WERI-Rb-1 (cell line): ENCODE data around the gene DCHS2.

Experiments used
- DNase-seq: peaks from one replicate; pipeline ENCODE4 v3.0.0-alpha.2; 2020
- H3K27ac ChIP-seq: fragments of 250-450 bp; sonication (Bioruptor Pico); 2 replicates; pipeline ENCODE4 v1.5.1; 2020; ENCODE audit warnings: mild to moderate bottlenecking, moderate library complexity
- H3K27me3 ChIP-seq: fragments of 250-450 bp; sonication (Bioruptor Pico); 2 replicates; pipeline ENCODE4 v1.5.1; 2021; ENCODE audit warnings: mild to moderate bottlenecking, low read depth, moderate library complexity; ENCODE audit not compliant: insufficient read depth, severe bottlenecking
- H3K36me3 ChIP-seq: fragments of 250-450 bp; sonication (Bioruptor Pico); 2 replicates; pipeline ENCODE4 v1.5.1; 2020; ENCODE audit warnings: mild to moderate bottlenecking, moderate library complexity
- H3K4me3 ChIP-seq: 2 replicates; pipeline ENCODE4 v1.5.1; 2011; ENCODE audit warnings: low read depth, mild to moderate bottlenecking, control low read depth, low read length
- H3K9me3 ChIP-seq: fragments of 250-450 bp; sonication (Bioruptor Pico); 2 replicates; pipeline ENCODE4 v1.5.1; 2021; ENCODE audit warnings: mild to moderate bottlenecking, moderate library complexity; ENCODE audit not compliant: severe bottlenecking
- CTCF ChIP-seq: IDR thresholded peaks from 2 replicates; pipeline ENCODE4 v1.5.1; 2011; ENCODE audit warnings: low read depth, mild to moderate bottlenecking, control low read depth, inconsistent platforms, low read length

DCHS2 gene

GRCh38 chr4:154205471-154205870, 286.1 kb downstream of the DCHS2 start:
- H3K9me3 ChIP-seq = no peaks in the 10 kb centered on the region
- H3K27me3 ChIP-seq = peaks cover 3% of the 10 kb centered on the region
- H3K27ac ChIP-seq = no peak overlapping the region
- H3K4me3 ChIP-seq = no peak overlapping the region
- TF ChIP-seq CTCF = no peak
- DNase-seq = no peak
- no peaks in the 10 kb centered on the region for H3K36me3 ChIP-seq

DNA sequence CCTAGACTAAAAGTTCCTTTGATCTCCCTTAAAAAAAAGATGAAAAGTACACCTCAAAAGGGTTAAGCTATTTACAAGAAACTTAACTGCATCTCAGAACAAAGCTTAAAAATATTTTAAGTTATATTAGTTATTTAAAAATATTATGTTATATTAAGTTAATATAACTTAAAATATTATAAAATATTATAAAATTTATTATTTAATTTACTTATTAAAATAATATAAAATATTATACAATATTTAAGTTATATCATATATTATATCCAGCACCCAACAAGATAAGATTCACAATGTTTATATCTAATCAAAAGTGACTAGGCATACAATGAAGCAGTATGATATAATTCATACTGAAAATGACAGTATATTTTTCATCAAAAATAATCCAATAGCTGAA, 296.9 kb downstream of the DCHS2 start:
- no peak for DNase-seq
- Histone ChIP-seq H3K36me3 (no peaks in the 10 kb centered on the region), H3K9me3 (no peaks in the 10 kb centered on the region), H3K27ac (no peak overlapping the region), H3K27me3 (peaks cover 20% of the 10 kb centered on the region), H3K4me3 (no peak overlapping the region)
- no peak for TF ChIP-seq CTCF

GRCh38 chr4:154192585-154192984, 299.0 kb downstream of the DCHS2 start:
- no peaks in the 10 kb centered on the region for H3K36me3 ChIP-seq
- no peaks in the 10 kb centered on the region for H3K9me3 ChIP-seq
- H3K27me3 ChIP-seq = peaks cover 25% of the 10 kb centered on the region
- no peak overlapping the region for H3K27ac ChIP-seq
- DNase-seq = no peak
- no peak for TF ChIP-seq CTCF
- no peak overlapping the region for H3K4me3 ChIP-seq

DNA sequence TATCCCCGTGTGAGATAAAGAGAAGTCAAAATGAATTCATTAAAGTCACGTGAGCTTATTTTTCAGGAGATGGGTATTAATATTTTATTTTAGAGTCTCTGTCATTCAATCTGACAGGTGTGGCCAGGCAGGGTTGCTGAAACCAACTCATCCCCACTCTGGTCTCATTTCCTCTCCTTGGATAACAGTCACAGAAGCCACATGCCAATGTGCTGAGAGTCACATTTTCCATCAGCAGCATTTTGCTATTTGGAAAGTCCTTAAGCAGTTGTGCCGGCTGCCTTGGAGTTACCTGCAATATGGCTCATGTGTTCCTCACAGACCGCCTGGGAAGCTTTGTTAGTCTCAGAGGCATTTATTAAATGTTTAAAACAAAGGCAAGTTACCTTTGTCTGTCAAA, 302.3 kb downstream of the DCHS2 start:
- Histone ChIP-seq H3K9me3 (no peaks in the 10 kb centered on the region), H3K4me3 (no peak overlapping the region), H3K27ac (no peak overlapping the region), H3K27me3 (peaks cover 25% of the 10 kb centered on the region), H3K36me3 (no peaks in the 10 kb centered on the region)
- no peak for TF ChIP-seq CTCF
- DNase-seq = no peak

GRCh38 chr4:154186888-154187287, 304.7 kb downstream of the DCHS2 start:
- H3K9me3 ChIP-seq = no peaks in the 10 kb centered on the region
- TF ChIP-seq CTCF = no peak
- no peaks in the 10 kb centered on the region for H3K36me3 ChIP-seq
- no peak overlapping the region for H3K27ac ChIP-seq
- H3K4me3 ChIP-seq = no peak overlapping the region
- peaks cover 18% of the 10 kb centered on the region for H3K27me3 ChIP-seq
- no peak for DNase-seq

DNA sequence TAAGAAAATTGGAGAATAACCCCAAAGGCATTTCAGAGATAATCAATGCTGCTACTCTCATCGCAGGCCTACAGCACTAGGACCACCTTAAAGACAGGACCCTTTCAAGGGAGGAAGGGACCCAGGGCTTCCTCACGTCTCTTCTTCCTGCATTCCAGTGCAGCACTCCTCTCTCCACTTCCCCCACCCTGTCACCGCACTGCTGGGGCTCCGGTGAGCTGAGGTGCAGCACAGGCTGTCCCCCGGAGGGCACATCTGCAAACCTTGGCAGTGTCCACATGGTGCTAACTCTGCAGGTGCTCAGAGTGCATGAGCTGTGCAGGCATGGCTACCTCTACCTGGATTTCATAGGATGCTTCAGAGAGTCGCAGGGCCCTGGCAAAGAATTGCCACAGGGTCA, 305.6 kb downstream of the DCHS2 start:
- no peak for TF ChIP-seq CTCF
- H3K9me3 ChIP-seq = no peaks in the 10 kb centered on the region
- no peak overlapping the region for H3K27ac ChIP-seq
- no peaks in the 10 kb centered on the region for H3K36me3 ChIP-seq
- peaks cover 15% of the 10 kb centered on the region for H3K27me3 ChIP-seq
- DNase-seq = no peak
- H3K4me3 ChIP-seq = no peak overlapping the region
